NT2/D1 (cell line): ENCODE data around the gene MFSD2B.
A peak's percentile ranks its signal among the peaks of the same experiment; 100 is the strongest.

Experiments used
- DNase-seq: peaks from one replicate; pipeline ENCODE4 v3.0.0-alpha.2; 2011; ENCODE audit warnings: low read depth, low spot score
- H3K27me3 ChIP-seq: 2 replicates; pipeline ENCODE4 v1.6.0; 2011; ENCODE audit warnings: mild to moderate bottlenecking; ENCODE audit not compliant: insufficient read length, insufficient read depth
- H3K36me3 ChIP-seq: 2 replicates; pipeline ENCODE4 v1.6.1; 2011; ENCODE audit warnings: mild to moderate bottlenecking, low read length, mixed read lengths; ENCODE audit not compliant: insufficient read depth, insufficient read length
- H3K4me1 ChIP-seq: 2 replicates; pipeline ENCODE4 v1.5.1; 2011; ENCODE audit not compliant: insufficient read depth, insufficient read length
- H3K4me3 ChIP-seq: 2 replicates; pipeline ENCODE4 v1.5.1; 2011; ENCODE audit warnings: low read depth; ENCODE audit not compliant: insufficient read length
- H3K9ac ChIP-seq: 2 replicates; pipeline ENCODE4 v1.6.0; 2011; ENCODE audit warnings: low read depth; ENCODE audit not compliant: insufficient read length
- H3K9me3 ChIP-seq: 2 replicates; pipeline ENCODE4 v1.5.1; 2011; ENCODE audit warnings: mild to moderate bottlenecking, low read length; ENCODE audit not compliant: insufficient read depth
- SUZ12 ChIP-seq: IDR thresholded peaks from 2 replicates; pipeline ENCODE4 v1.6.1; 2011; ENCODE audit not compliant: insufficient read length, insufficient read depth; ENCODE audit errors: extremely low read depth
- YY1 ChIP-seq: IDR thresholded peaks from 2 replicates; pipeline ENCODE4 v1.6.1; 2011; ENCODE audit not compliant: insufficient read length, insufficient read depth
- ZNF274 ChIP-seq: IDR thresholded peaks from 2 replicates; pipeline ENCODE4 v1.6.1; 2011; ENCODE audit warnings: mild to moderate bottlenecking, low read depth, low read length

MFSD2B gene

GRCh38 chr2:24015562-24016375 lies 5.9 kb downstream of the MFSD2B start:
- Histone ChIP-seq H3K4me1 (peaks cover 9% of the 10 kb centered on the region), H3K9ac (peak overlapping the region; percentile 50), H3K9me3 (no peaks in the 10 kb centered on the region), H3K36me3 (no peaks in the 10 kb centered on the region), H3K27me3 (no peaks in the 10 kb centered on the region), H3K4me3 (no peak overlapping the region)
- TF ChIP-seq ZNF274, result no peak
- TF ChIP-seq YY1, result no peak
- no peak for TF ChIP-seq SUZ12
- no peak for DNase-seq

GRCh38 chr2:24016376-24016761 lies 6.5 kb downstream of the MFSD2B start:
- no peaks in the 10 kb centered on the region for H3K27me3 ChIP-seq
- no peak for TF ChIP-seq YY1
- no peak for TF ChIP-seq SUZ12
- TF ChIP-seq ZNF274, result no peak
- no peak for DNase-seq
- no peak overlapping the region for H3K4me3 ChIP-seq
- no peak overlapping the region for H3K9ac ChIP-seq
- peaks cover 12% of the 10 kb centered on the region for H3K4me1 ChIP-seq
- H3K36me3 ChIP-seq, result no peaks in the 10 kb centered on the region
- H3K9me3 ChIP-seq, result no peaks in the 10 kb centered on the region

GRCh38 chr2:24016853-24017703 lies 7.2 kb downstream of the MFSD2B start:
- Histone ChIP-seq H3K36me3 (no peaks in the 10 kb centered on the region), H3K27me3 (no peaks in the 10 kb centered on the region), H3K4me1 (peaks cover 17% of the 10 kb centered on the region), H3K4me3 (no peak overlapping the region), H3K9ac (no peak overlapping the region), H3K9me3 (no peaks in the 10 kb centered on the region)
- TF ChIP-seq ZNF274 (no peak), YY1 (no peak), SUZ12 (no peak)
- no peak for DNase-seq

- H3K4me3 ChIP-seq, result no peak overlapping the region
- DNase-seq, result no peak
- H3K36me3 ChIP-seq, result peaks cover 4% of the 10 kb centered on the region
- H3K4me1 ChIP-seq, result peaks cover 17% of the 10 kb centered on the region
- no peak for TF ChIP-seq SUZ12
- TF ChIP-seq ZNF274, result no peak
- TF ChIP-seq YY1, result no peak
- no peaks in the 10 kb centered on the region for H3K9me3 ChIP-seq
- no peaks in the 10 kb centered on the region for H3K27me3 ChIP-seq
- H3K9ac ChIP-seq, result no peak overlapping the region
Measured at GRCh38 chr2:24017711-24018110, 7.8 kb downstream of the MFSD2B start.

GRCh38 chr2:24018241-24018640 lies 8.4 kb downstream of the MFSD2B start:
- Histone ChIP-seq H3K9ac (no peak overlapping the region), H3K4me3 (no peak overlapping the region), H3K27me3 (no peaks in the 10 kb centered on the region), H3K9me3 (no peaks in the 10 kb centered on the region), H3K4me1 (peaks cover 17% of the 10 kb centered on the region), H3K36me3 (peaks cover 9% of the 10 kb centered on the region)
- no peak for TF ChIP-seq SUZ12
- no peak for TF ChIP-seq ZNF274
- TF ChIP-seq YY1, result no peak
- no peak for DNase-seq

- peaks cover 26% of the 10 kb centered on the region for H3K4me1 ChIP-seq
- DNase-seq, result no peak
- no peaks in the 10 kb centered on the region for H3K9me3 ChIP-seq
- H3K27me3 ChIP-seq, result no peaks in the 10 kb centered on the region
- no peak overlapping the region for H3K9ac ChIP-seq
- H3K36me3 ChIP-seq, result peaks cover 19% of the 10 kb centered on the region
- H3K4me3 ChIP-seq, result no peak overlapping the region
- TF ChIP-seq ZNF274, result no peak
- no peak for TF ChIP-seq YY1
- no peak for TF ChIP-seq SUZ12
Measured at GRCh38 chr2:24019729-24020128, 9.8 kb downstream of the MFSD2B start.

GRCh38 chr2:24020244-24020643 lies 10.4 kb downstream of the MFSD2B start:
- Histone ChIP-seq H3K4me1 (peaks cover 31% of the 10 kb centered on the region), H3K27me3 (no peaks in the 10 kb centered on the region), H3K4me3 (no peak overlapping the region), H3K9ac (no peak overlapping the region), H3K36me3 (peaks cover 24% of the 10 kb centered on the region), H3K9me3 (no peaks in the 10 kb centered on the region)
- no peak for TF ChIP-seq SUZ12
- TF ChIP-seq ZNF274, result no peak
- TF ChIP-seq YY1, result no peak
- no peak for DNase-seq
